ENCODE data around the gene LDLRAD4.

DNA sequence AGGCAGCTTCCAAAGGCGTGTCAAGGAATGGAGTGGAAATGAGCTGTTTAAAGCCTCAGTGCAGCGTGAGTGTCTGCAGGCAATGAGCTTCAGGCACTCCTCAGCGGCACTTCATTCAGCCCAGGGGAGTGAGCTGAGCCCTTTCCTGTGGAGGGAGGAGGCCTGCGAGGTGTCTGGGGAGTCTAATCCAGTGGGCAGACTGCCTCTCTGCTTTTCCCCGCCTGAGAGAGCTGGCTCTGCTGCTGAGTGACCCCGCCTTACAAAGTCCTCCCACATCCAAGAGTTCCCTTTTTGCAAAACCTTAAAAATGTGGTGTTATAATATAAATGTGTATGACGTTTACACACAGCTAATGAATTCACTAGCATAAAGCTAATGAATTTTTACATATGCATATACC lies 7.0 kb upstream of the LDLRAD4 start:
- TF ChIP-seq GATA2 (IDR thresholded peaks at IDR 0.05; ENCODE audit: low read depth, low read length) (no peak), GATA3 (IDR thresholded peaks at IDR 0.05; ENCODE audit: low read depth, low read length) (no peak)
